HEK293T (cell line): ENCODE results near the gene FCMR.

Source experiments
- CTCF ChIA-PET: fragments of 350-600 bp; formaldehyde crosslinking; extraction: SDS; loops from one replicate; lab custom pipeline; 2021; ENCODE audit warnings: antibody characterized with exemption, inconsistent platforms; lab: Yijun Ruan, JAX
- POLR2A ChIA-PET: fragments of 350-600 bp; formaldehyde crosslinking; extraction: SDS; loops from one replicate; lab custom pipeline; 2020; ENCODE audit warnings: antibody characterized with exemption, inconsistent platforms; lab: Yijun Ruan, JAX
- DNase-seq: peaks from one replicate; pipeline ENCODE4 v3.0.0; 2012; ENCODE audit warnings: mixed read lengths; ENCODE audit errors: extremely low spot score
- ARNT ChIP-seq: fragments of 450-650 bp; IDR thresholded peaks from 2 replicates; pipeline ENCODE4 v1.6.1; 2017; ENCODE audit warnings: mild to moderate bottlenecking
- BHLHE40 ChIP-seq: fragments of 450-650 bp; IDR thresholded peaks from 2 replicates; pipeline ENCODE4 v1.6.1; 2016; ENCODE audit warnings: mild to moderate bottlenecking, moderate library complexity, borderline replicate concordance
- CTBP1 ChIP-seq: fragments of 450-650 bp; IDR thresholded peaks from 2 replicates; pipeline ENCODE4 v1.6.1; 2016; ENCODE audit warnings: borderline replicate concordance
- ELF4 ChIP-seq: fragments of 450-650 bp; IDR thresholded peaks from 2 replicates; pipeline ENCODE4 v1.6.1; 2017; ENCODE audit warnings: antibody characterized with exemption
- FOXA1 ChIP-seq: fragments of 450-650 bp; IDR thresholded peaks from 2 replicates; pipeline ENCODE4 v1.6.1; 2016; ENCODE audit warnings: mild to moderate bottlenecking
- FOXK2 ChIP-seq: fragments of 450-650 bp; IDR thresholded peaks from 2 replicates; pipeline ENCODE4 v1.6.1; 2016; ENCODE audit warnings: mild to moderate bottlenecking
- FOXM1 ChIP-seq: fragments of 450-650 bp; IDR thresholded peaks from 2 replicates; pipeline ENCODE4 v1.6.1; 2017; ENCODE audit warnings: mild to moderate bottlenecking, borderline replicate concordance
- HDGF ChIP-seq: fragments of 450-650 bp; IDR thresholded peaks from 2 replicates; pipeline ENCODE4 v1.6.1; 2017; ENCODE audit warnings: antibody characterized with exemption, borderline replicate concordance
- L3MBTL2 ChIP-seq: fragments of 450-650 bp; conservative IDR thresholded peaks from 2 replicates; pipeline ENCODE4 v1.6.1; 2016; ENCODE audit warnings: mild to moderate bottlenecking
- LEF1 ChIP-seq: fragments of 450-650 bp; IDR thresholded peaks from 2 replicates; pipeline ENCODE4 v1.6.1; 2017; ENCODE audit warnings: mild to moderate bottlenecking, borderline replicate concordance
- NFRKB ChIP-seq: fragments of 450-650 bp; IDR thresholded peaks from 2 replicates; pipeline ENCODE4 v1.6.1; 2016; ENCODE audit warnings: mild to moderate bottlenecking, moderate library complexity
- PKNOX1 ChIP-seq: fragments of 450-650 bp; IDR thresholded peaks from 2 replicates; pipeline ENCODE4 v1.6.1; 2016
- SP1 ChIP-seq: fragments of 450-650 bp; IDR thresholded peaks from 2 replicates; pipeline ENCODE4 v1.6.1; 2017
- SUZ12 ChIP-seq: fragments of 450-650 bp; IDR thresholded peaks from 2 replicates; pipeline ENCODE4 v1.6.1; 2016; ENCODE audit warnings: mild to moderate bottlenecking
- TARDBP ChIP-seq: fragments of 450-650 bp; IDR thresholded peaks from 2 replicates; pipeline ENCODE4 v1.6.1; 2016
- ZNF384 ChIP-seq: fragments of 450-650 bp; IDR thresholded peaks from 2 replicates; pipeline ENCODE4 v1.6.1; 2016

FCMR gene

GRCh38 chr1:206892351-206892984 lies 29.3 kb downstream of the FCMR start:
- ChIA-PET POLR2A (no interaction called here), CTCF (interaction anchor here (1.8 kb wide), 1 partner anchor 16 kb away, joined by 6 read pairs; no protein-coding TSS in a partner anchor)
- no peak for DNase-seq
- no peak for TF ChIP-seq FOXM1
- TF ChIP-seq HDGF = no peak
- no peak for TF ChIP-seq TARDBP
- no peak for TF ChIP-seq CTBP1
- no peak for TF ChIP-seq NFRKB
- TF ChIP-seq LEF1 = no peak
- TF ChIP-seq ARNT = no peak
- no peak for TF ChIP-seq ZNF384
- TF ChIP-seq SP1 = no peak
- TF ChIP-seq ELF4 = no peak
- no peak for TF ChIP-seq PKNOX1
- TF ChIP-seq FOXK2 = no peak
- TF ChIP-seq SUZ12 = no peak
- TF ChIP-seq FOXA1 = no peak
- TF ChIP-seq L3MBTL2 = no peak
- TF ChIP-seq BHLHE40 = no peak

DNA sequence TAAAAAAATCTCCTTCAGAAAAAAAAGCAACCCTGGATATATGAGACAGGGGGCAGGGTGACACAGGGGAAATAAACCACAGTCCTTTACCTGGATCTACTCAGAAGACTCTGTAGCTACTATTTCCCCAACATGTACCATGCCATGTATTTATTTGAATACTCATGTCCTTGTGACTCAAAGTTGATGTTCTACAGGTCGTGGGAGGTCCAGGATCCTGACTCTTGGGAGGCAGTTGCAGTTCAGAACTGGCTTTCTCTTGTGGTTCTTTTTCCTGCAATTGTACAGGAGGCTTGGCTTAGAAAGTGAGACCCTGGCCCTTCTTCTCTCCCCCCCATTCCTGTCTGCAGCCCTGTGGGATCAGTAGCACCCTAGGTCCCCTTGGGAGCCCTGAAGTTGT lies 30.3 kb downstream of the FCMR start:
- POLR2A ChIA-PET = no interaction called here
- no peak for TF ChIP-seq ZNF384
- no peak for TF ChIP-seq NFRKB
- no peak for TF ChIP-seq FOXM1
- no peak for TF ChIP-seq SP1
- CTCF ChIA-PET = no interaction called here
- no peak for DNase-seq

GRCh38 chr1:206890125-206891060 lies 31.3 kb downstream of the FCMR start:
- no peak for TF ChIP-seq NFRKB
- no peak for TF ChIP-seq FOXK2
- DNase-seq = no peak
- CTCF ChIA-PET = no interaction called here
- POLR2A ChIA-PET = no interaction called here

GRCh38 chr1:206887701-206888100 lies 34.0 kb downstream of the FCMR start:
- no peak for DNase-seq
- CTCF ChIA-PET = no interaction called here
- TF ChIP-seq HDGF (no peak), ZNF384 (no peak), FOXA1 (no peak), PKNOX1 (no peak)
- POLR2A ChIA-PET = no interaction called here

- ChIA-PET POLR2A (no interaction called here), CTCF (interaction anchor here (0.8 kb wide), 1 partner anchor 22 kb away, joined by 3 read pairs; the partner anchor contains the start of gene IL20)
- TF ChIP-seq TARDBP (no peak), NFRKB (no peak), ELF4 (no peak), BHLHE40 (no peak), SP1 (no peak), SUZ12 (no peak), ZNF384 (no peak), LEF1 (no peak), PKNOX1 (no peak), ARNT (no peak), CTBP1 (no peak)
- no peak for DNase-seq
Observed at GRCh38 chr1:206886831-206887230, 34.9 kb downstream of the FCMR start.

DNA sequence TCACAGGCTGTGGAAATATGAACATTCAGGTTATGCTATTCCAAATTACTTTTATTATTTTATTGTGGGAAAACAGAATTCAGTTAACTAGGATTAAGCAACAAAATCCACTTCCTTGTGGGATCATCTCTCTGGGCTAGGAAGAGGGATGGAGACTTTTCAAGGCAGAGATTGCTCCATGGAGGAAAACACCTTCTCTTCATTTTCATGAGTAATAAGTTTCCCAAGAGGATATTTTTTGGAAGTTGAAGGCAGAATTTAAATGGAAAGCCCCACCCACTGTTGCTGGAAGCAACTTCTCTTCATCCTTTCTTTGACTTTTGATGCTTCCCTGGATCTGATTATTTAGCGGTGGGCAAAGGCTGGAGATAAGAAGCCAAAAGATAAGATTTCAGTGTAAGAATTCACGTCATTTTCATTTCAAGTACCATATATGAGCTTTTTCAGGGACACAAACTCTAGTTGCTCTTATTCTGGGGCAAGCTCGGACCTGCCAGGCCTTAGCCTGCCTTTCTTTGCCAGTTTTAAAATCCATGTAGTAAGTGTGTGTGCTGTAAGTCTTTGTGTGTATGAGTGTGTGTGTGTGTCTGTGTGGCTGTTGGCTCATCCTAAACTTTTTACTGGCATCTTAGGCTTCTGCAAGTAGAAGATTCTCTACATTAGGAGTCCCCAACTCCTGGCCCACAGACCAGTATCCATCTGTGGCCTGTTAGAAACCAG lies 36.2 kb downstream of the FCMR start:
- TF ChIP-seq TARDBP (no peak), FOXM1 (no peak), HDGF (no peak), NFRKB (no peak), FOXK2 (no peak), LEF1 (no peak), SUZ12 (no peak), BHLHE40 (no peak), PKNOX1 (no peak), ZNF384 (no peak), FOXA1 (no peak), L3MBTL2 (no peak), ARNT (no peak), CTBP1 (no peak)

More for the DNA sequence above, 36.2 kb downstream of the FCMR start:
- CTCF ChIA-PET = interaction anchor here (1.6 kb wide), 1 partner anchor 20 kb away, joined by 4 read pairs; the partner anchor contains the start of gene IL20
- POLR2A ChIA-PET = no interaction called here
- DNase-seq = no peak
